Right lobe of liver (tissue), 4 donors: ENCODE data around the gene ZNF780B.

ENCODE experiments used
- CTCF ChIP-seq, 4 donors: fragments of 200-600 bp in 3 of 4; fragments of 450-650 bp in 1 of 4; IDR thresholded peaks; one replicate each; pipeline versions ENCODE4 v1.5.1 to v1.8.0; 2016 to 2022; ENCODE audit warnings: antibody characterized with exemption in 4 of 4, mild to moderate bottlenecking in 2 of 4
- POLR2A ChIP-seq: fragments of 450-650 bp; IDR thresholded peaks from one replicate; pipeline ENCODE4 v1.6.1; 2017; ENCODE audit warnings: antibody characterized with exemption, mild to moderate bottlenecking
- donor health status: DM: no; HTN: no; CAD: no.
- donor health status: DM: no; HTN: no; CAD: no.
- donor health status: DM: no; HTN: yes; CAD: no.

GRCh38 chr19:40059624-40060023 lies 3.6 kb upstream of the ZNF780B start:
- TF ChIP-seq POLR2A (no peak), CTCF (IDR thresholded peaks at IDR 0.05) (no peak)
